ENCODE measurements around the gene KLRF2.

The KLRF2 gene

GRCh38 chr12:9888665-9889273 lies 7.5 kb downstream of the KLRF2 start:
- no peak for DNase-seq (ENCODE audit: low read depth, low spot score)

- DNase-seq (ENCODE audit: low read depth, low spot score): no peak
Observed at GRCh38 chr12:9895215-9895971, 14.1 kb downstream of the KLRF2 start.

GRCh38 chr12:9897535-9897934 lies 16.2 kb downstream of the KLRF2 start:
- DNase-seq (ENCODE audit: low read depth, low spot score): no peak

GRCh38 chr12:9899209-9899608 lies 17.9 kb downstream of the KLRF2 start:
- DNase-seq (ENCODE audit: low read depth, low spot score): no peak

- no peak for DNase-seq (ENCODE audit: low read depth, low spot score)
Observed at GRCh38 chr12:9900930-9901329, 19.6 kb downstream of the KLRF2 start.

- no peak for DNase-seq (ENCODE audit: low read depth, low spot score)
Observed at GRCh38 chr12:9902539-9903228, 21.4 kb downstream of the KLRF2 start.

GRCh38 chr12:9906873-9907272 lies 25.6 kb downstream of the KLRF2 start:
- no peak for DNase-seq (ENCODE audit: low read depth, low spot score)

GRCh38 chr12:9907769-9908168 lies 26.5 kb downstream of the KLRF2 start:
- no peak for DNase-seq (ENCODE audit: low read depth, low spot score)

- DNase-seq (ENCODE audit: low read depth, low spot score): no peak
Observed at GRCh38 chr12:9908350-9908749, 27.1 kb downstream of the KLRF2 start.

- DNase-seq (ENCODE audit: low read depth, low spot score): no peak
Observed at GRCh38 chr12:9909724-9910123, 28.4 kb downstream of the KLRF2 start.

GRCh38 chr12:9910716-9911421 lies 29.6 kb downstream of the KLRF2 start:
- DNase-seq (ENCODE audit: low read depth, low spot score): no peak

GRCh38 chr12:9911708-9912107 lies 30.4 kb downstream of the KLRF2 start:
- no peak for DNase-seq (ENCODE audit: low read depth, low spot score)

- DNase-seq (ENCODE audit: low read depth, low spot score): no peak
Observed at GRCh38 chr12:9919443-9919842, 38.2 kb downstream of the KLRF2 start.

GRCh38 chr12:9920451-9920850 lies 39.2 kb downstream of the KLRF2 start:
- no peak for DNase-seq (ENCODE audit: low read depth, low spot score)

GRCh38 chr12:9922429-9922828 lies 41.1 kb downstream of the KLRF2 start:
- no peak for DNase-seq (ENCODE audit: low read depth, low spot score)

GRCh38 chr12:9925705-9926393 lies 44.6 kb downstream of the KLRF2 start:
- peak; percentile 23 for DNase-seq (ENCODE audit: low read depth, low spot score)

- DNase-seq (ENCODE audit: low read depth, low spot score): no peak
Observed at GRCh38 chr12:9926876-9927275, 45.6 kb downstream of the KLRF2 start.

- no peak for DNase-seq (ENCODE audit: low read depth, low spot score)
Observed at GRCh38 chr12:9928607-9929006, 47.3 kb downstream of the KLRF2 start.

GRCh38 chr12:9931245-9931644 lies 50.0 kb downstream of the KLRF2 start:
- no peak for DNase-seq (ENCODE audit: low read depth, low spot score)

- no peak for DNase-seq (ENCODE audit: low read depth, low spot score)
Observed at GRCh38 chr12:9932270-9932669, 51.0 kb downstream of the KLRF2 start, which contains the start of gene CLEC2A. Gene CLEC2A (minus strand): TSS chr12:9932370. CDS start chr12:9932329, 41 bp downstream.

GRCh38 chr12:9933958-9934357 lies 52.7 kb downstream of the KLRF2 start:
- no peak for DNase-seq (ENCODE audit: low read depth, low spot score)
